Spleen (tissue), 7 donors: Measurements from ENCODE around the gene FNDC3A.

Experiments used
- CTCF ChIP-seq, 11 experiments: fragments of 200-600 bp in 7 of 11; fragments of 450-650 bp in 4 of 11; sonication (generic) in 4 of 11; IDR thresholded peaks in 8 of 11; conservative IDR thresholded peaks in 3 of 11; 1 replicate in 7 of 11; 2 replicates in 4 of 11; pipeline versions ENCODE4 v1.4.0 to v1.8.0; 2016 to 2021; ENCODE audit warnings: antibody characterized with exemption in 11 of 11, inconsistent platforms in 4 of 11, mild to moderate bottlenecking in 1 of 11
- POLR2A ChIP-seq, 3 donors: fragments of 450-650 bp; IDR thresholded peaks; one replicate each; pipeline ENCODE4 v1.5.1; 2017; ENCODE audit warnings: antibody characterized with exemption in 3 of 3, mild to moderate bottlenecking in 1 of 3
- POLR2AphosphoS5 ChIP-seq, 3 donors: sonication (generic); formaldehyde crosslinking; IDR thresholded peaks; one replicate each; pipeline ENCODE4 v1.5.1; 2017; ENCODE audit warnings: antibody characterized with exemption in 3 of 3
- donor health status: DM: no; HTN: no; CAD: no; lungs with moderate emphysema.
- donor health status: DM: no; HTN: no; CAD: no.
- donor health status: DM: no; HTN: no; CAD: no.

DNA sequence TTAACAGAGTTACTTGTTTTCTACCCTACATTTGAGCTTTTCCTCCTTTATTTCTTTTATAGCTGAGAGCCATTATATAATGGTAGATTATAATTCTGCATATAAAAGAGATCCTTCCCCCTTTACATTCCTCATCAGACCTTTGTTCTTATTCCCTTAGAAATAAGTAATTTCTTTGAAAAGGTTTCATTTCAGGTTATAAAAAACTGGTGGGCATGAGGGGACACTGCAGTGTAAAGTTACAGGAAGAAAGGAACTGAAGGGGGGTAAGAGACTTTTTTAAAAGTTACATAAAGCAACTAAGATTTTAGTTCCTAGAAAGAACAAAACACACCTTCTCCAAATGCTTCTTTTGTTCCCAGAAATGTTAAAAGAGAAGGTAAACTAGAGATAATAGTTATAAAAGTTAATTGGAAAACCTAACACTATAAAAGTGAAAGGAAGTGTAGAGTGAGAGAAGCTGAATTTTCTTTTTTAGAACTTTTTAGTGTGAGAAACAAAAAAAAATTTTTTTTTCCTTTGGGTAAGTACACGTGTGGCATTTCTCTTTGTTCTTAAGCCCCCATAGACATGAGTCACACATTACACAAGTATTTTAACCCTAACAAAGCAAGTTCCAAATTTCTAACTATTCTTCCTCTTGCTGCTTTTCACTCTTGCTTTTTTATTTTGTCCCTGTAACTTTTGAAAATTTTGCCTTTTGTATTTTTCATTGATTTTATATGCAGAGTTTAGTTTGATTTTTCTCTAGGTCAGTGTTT lies 138.0 kb downstream of the FNDC3A start:
- TF ChIP-seq CTCF (IDR thresholded peaks at IDR 0.05 in 8 of 11, conservative IDR thresholded peaks at IDR 0.05 in 3 of 11) (no peak), POLR2A (IDR thresholded peaks at IDR 0.05) (no peak), POLR2AphosphoS5 (IDR thresholded peaks at IDR 0.05) (no peak)
